ENCODE results near the gene LDB3.
"Not testable (repeated sequence)": the region's sequence is repeated elsewhere in the genome, so short reads cannot be mapped to it uniquely, and the experiment has no call there.

Gene LDB3

DNA sequence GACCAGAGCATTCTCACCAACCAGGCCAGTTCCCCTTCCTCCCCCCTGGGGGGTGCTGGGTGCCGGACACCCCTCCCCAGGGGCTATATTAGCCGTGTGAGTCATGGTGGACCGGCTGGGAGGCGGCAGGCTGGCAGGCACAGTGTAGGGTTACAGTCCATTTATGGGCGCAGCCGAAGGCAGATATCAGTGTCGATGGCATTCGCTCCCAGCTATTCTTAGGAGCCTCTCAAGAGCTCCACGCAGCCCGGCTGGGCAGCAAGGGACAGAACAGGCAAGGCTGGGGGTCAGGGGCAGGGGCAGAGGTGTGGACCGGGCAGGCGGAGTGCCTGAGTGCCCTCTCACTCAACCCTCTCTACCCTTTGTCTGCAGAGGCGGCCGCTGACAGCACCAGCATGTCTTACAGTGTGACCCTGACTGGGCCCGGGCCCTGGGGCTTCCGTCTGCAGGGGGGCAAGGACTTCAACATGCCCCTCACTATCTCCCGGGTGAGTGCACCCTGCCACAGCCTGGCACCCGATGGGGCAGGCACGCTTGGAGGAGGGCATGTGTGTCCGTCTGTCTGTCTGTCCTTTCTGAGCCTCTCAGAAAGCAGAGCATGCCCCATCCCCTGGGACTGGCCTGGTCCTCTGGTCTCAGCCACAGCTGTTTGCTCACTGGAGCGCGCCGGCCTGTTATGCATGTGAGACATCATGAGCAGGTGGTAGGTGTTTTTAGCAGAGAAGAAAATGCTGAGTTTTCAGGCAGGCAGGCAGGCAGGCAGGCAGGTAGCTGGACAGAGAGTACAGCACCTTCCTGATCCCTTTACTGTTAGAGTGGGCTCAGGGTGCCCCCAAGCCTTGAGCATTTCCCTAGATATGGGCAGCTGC lies at the start of gene LDB3:
Gene LDB3 (plus strand): TSS at position 215 of the 869 bp plus-strand sequence. CDS start 181 bp downstream, at position 396.
- DNase-seq (ENCODE audit: low read depth) = no peak

DNA sequence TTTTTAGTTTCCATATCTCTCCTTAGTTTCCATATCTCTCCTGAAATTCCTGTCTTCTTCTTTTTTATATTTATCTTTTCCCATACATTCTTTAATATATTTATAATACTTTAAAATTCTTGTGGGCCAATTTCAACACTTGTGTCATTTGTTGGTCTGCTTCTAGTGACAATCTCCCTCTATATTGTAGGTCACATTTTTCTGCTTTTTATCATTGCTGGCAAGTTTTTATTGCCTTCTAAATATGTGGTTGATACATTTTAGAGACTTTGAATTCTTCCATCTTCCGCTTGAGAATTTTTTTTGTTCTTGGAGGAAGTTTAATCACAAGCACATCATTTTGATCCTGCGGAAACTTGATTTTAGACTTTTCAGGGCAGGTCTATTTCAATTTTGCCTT lies 40.0 kb upstream of the LDB3 start:
- DNase-seq (ENCODE audit: low read depth) = no peak

GRCh38 chr10:86630079-86630478 lies 38.2 kb upstream of the LDB3 start:
- DNase-seq (ENCODE audit: low read depth) = no peak

- no peak for DNase-seq (ENCODE audit: low read depth)
Measured at GRCh38 chr10:86632009-86632800, 36.1 kb upstream of the LDB3 start.

DNA sequence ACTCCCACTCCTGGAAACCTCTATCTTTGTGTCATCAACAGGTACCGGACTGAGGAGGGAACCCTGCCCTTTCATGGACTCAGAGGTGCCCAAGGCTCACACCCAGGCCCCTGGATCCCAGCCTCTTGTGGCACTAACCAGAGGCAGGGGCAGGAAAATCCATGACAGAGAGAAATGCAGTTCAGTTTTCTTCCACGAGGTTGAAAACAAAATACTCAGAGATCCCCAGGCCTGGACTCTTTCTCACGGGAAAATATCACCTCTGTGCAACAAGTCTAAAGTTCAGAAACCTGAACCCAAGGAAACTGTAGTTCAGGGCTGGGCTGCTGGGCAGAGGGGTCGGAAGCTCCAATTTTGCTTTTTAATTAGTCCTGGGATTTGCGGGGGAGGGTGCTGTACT lies 35.4 kb upstream of the LDB3 start:
- DNase-seq (ENCODE audit: low read depth) = no peak

- peak; percentile 20 for DNase-seq (ENCODE audit: low read depth)
Measured at GRCh38 chr10:86635402-86635801, 32.9 kb upstream of the LDB3 start.

DNA sequence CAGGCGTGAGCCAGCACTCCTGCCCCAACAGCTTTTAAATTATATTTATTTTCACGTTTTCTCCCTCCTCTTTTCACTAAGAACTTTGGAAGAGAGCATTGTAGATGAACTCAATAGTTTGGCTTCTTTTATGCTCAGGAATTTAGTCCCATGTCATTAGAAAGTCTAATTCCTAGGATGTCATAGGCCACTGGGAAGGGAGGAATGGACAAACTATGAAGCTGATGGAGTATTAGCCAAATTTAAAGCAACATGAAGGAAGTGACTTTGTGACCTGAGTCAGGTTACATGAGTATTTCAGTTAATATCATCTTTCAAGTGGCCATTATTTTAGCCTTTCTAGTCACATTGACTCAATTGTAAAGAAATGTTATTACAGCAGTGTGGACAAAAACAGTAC lies 32.0 kb upstream of the LDB3 start:
- DNase-seq (ENCODE audit: low read depth) = no peak

DNA sequence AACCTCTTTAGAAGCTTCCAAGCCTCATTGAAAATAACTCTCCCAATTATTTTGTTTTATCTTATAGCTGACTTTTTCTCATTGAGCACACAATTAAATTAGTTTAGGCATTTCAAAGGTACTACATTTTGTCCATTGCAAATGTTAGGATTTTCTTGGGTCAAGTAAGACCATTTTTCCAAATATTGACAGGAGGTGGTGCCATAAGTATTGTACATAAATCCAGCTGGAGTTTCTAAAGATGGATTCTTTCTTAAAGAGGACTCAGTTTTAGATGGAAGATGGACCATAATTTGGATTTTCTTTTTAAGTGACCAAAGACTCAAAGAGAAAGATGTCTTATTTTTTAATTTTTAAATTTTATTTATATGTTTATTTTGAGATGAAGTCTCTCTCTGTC lies 26.3 kb upstream of the LDB3 start:
- no peak for DNase-seq (ENCODE audit: low read depth)

DNA sequence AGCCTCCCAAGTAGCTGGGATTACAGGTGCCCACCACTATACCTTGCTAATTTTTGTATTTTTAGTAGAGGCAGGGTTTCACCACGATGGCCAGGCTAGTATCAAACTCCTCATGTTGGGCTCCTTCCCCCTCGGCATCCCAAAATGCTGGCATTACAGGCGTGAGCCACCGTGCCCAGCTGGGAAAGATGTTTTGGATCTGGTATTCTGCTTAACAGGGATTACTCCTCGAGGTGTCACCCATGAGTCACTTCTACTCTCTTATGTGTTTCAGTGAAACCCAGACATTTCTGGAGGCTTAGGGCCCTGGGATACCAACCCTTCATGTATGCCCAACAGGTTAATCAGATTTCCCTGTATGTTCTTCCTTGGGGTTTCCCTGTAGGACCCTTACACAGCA lies 25.8 kb upstream of the LDB3 start:
- DNase-seq (ENCODE audit: low read depth) = no peak

GRCh38 chr10:86644152-86644793 lies 24.0 kb upstream of the LDB3 start:
- DNase-seq (ENCODE audit: low read depth) = no peak

DNA sequence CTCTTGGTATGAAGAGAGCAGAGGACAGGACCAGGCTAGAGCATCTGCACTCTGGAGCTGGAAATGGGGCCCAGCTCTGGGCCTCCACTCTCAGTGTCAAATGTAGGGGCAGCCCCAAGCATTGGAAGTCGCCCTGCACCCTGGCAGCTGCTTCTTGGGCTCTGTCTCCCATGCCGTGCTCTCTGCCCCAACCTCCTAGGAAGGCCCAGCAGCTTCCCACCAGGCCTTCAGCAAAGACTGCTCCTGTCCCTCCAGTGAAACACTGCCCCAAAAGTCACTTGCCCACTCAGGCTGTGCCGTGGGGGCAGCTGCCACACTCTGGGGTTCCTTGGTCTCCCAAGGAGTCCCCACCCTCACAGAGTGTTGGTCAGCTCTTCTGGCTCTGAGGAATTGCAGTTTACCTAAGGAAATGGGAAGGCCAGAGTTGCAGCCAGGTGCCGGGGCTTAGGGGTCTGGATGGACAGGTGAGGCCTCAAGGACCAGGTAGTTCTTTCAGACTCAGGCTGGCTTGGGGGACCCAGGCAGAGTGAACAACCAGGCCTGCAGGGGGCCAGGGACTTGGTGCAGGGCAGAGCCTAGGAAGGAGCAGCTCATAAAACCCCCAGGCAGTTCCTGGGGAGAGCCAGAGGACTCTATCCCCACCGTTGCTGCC lies 23.4 kb upstream of the LDB3 start:
- no peak for DNase-seq (ENCODE audit: low read depth)

DNA sequence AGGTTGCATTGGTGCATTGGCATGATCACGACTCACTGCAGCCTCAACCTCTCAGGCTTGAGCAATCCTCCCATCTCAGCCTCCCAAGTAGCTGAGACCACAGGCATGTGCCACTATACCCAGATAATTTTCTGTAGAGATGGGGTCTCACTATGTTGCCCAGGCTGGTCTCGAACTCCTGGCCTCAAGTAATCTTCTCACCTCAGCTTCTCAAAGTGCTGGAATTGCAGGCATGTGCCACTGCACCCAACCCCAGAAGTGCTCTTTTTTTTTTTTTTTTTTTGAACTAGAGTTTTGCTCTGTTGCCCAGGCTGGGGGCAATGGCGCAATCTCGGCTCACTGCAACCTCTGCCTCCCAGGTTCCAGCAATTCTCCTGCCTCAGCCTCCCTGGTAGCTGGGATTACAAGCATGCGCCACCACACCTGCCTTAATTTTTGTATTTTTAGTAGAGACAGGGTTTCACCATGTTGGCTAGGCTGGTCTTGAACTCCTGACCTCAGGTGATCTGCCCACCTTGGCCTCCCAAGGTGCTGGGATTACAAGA lies 22.6 kb upstream of the LDB3 start:
- DNase-seq (ENCODE audit: low read depth) = not testable (repeated sequence)

DNA sequence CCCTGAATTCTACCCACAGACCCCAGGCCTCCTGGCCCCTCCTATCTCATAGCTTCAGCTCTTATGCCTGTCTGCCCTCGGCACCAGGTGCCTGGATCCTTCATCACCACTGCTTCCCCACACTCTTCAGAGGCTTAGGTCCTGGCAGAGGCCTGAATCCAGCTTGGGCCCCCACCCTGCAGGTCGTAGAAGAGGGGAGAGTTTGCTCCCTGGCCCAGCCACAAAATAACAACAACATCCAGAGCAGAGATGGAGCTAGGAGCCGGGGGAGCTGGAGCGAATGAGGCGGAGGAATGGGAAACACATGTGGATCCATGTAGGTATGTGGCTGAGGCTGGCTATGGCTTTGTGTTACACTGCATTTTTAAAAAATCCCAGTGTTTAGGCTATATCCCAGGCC lies 21.8 kb upstream of the LDB3 start:
- no peak for DNase-seq (ENCODE audit: low read depth)

DNA sequence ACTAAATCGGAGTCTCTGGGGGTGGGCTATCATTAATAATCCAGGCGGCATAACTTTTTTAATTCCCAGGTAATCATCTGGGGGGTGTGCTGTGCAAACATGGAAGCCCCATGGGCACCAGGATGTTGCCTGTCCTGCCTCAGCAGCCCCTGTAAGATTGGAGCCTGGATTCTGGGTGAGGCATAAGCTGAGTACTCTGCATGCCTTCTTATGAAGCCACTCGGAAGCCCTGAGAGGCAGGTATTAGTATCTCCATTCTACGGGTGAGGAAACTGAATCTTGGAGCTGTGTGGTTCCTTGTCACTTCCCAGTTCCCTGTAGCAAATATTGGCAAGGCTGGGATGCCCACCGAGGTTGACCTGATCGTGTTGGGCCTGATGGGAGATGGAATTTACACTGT lies 21.4 kb upstream of the LDB3 start:
- no peak for DNase-seq (ENCODE audit: low read depth)

GRCh38 chr10:86647773-86648703 lies 20.3 kb upstream of the LDB3 start:
- no peak for DNase-seq (ENCODE audit: low read depth)

DNA sequence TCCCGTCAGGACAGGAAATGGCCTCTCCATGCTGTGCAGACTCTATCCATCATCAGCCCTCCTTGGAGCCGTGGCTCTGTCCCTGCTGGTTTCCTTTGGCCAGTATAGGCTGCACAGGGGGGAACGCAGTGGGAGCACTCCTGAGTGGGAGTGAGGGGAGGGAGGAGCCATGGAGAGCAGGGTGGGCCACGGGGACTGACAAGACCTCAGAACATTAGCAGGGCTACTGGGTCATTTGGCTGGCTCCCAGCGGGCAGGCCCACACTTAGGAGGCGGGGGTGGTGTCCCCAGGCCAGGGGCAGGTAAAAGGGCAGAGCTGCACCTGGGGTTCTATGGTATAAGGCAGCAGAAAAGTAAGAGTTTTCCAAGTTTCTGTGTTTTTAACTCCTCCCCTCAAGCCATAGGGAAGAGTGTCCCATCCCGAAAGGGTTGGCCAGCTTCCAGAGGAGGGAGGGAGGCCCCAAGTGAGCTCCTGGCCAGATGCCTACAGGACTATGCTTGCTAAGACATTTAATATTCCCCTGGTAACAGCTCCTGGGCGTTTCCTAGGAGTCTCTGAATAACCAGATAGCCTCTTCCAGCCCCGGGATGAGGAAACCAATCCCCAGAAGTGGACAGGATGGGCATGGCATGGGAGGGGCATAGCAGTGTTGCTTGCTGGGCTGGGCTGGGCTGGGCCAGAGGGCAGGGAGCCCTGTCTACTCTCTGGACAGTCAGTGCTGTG lies 19.4 kb upstream of the LDB3 start:
- peak; percentile 90 for DNase-seq (ENCODE audit: low read depth)

- no peak for DNase-seq (ENCODE audit: low read depth)
Measured at GRCh38 chr10:86649471-86650150, 18.7 kb upstream of the LDB3 start.

DNA sequence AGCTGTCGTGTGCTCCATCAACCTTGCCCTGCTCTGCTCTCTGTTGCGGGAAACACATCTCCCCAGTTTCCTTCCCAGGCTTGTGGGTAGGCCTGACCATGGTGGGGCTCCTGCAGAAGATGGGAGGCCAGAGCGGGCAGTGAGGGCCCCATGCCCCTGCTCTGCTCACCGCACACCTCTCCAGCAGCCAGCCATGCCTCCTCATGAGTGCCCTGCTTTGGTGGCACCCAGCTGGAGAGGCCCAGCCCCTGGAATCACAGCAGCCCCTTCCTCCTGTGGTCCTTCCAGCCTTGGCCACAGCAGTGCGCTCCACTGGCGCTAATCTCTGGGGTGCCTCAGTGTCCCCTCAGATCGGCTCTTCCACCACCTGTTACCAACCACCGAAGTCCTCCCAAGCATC lies 18.2 kb upstream of the LDB3 start:
- DNase-seq (ENCODE audit: low read depth) = no peak

DNA sequence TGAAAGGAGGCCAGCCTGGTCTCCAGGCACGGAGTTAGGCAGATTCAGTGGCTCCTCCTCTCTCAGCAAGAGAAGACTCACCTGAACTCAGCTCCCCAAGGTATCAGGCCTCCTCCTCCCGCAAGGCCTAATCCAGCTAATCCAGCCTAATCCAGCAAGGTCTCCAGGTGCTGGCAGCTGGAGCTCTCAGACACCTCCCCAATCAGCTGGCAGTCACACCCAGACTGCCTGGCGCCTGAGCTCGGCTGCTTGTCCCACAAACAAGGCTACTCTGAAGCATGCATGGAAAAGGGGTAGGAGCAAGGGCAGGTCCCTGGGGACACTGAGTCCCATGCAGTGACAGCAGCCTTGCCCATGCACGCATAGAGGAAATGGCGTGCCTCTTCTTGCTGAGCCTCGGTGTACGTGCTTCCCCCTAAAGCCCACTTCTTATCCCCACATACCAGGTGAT lies 17.3 kb upstream of the LDB3 start:
- no peak for DNase-seq (ENCODE audit: low read depth)
